ENCODE data around the gene RMI1. TPM values are rescaled to one million over a fixed set of nuclear protein-coding genes. Genes with fewer than 3 reads are reported as not detected.
A peak's percentile ranks its signal among the peaks of the same experiment; 100 is the strongest.

The RMI1 gene
- total and polyA plus RNA-seq, 10 of the 15 experiments (the other 5 are each of a cell fraction or from before 2014, with no cell fraction given), result 3.6 to 34.1 (median 16.1) TPM

DNA sequence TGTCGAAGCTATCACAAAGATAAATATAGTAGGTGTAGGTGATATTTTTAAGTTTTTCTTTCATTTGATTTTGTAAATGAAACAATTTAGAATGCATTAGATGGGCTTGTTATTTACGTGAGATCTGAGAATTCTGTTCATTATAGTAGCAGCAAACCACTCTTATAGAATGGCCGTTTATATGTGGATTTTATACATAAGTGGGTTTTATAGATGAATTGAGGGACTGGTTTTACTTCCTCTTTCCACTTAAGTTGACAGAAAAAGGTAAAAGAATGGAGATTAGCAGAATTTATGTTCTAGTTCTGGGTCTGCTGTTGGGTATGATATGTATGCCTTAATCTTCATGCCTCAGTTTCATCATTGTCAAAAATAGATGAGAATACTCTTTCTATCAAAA lies 5.6 kb downstream of the RMI1 start:
- no peaks in the 10 kb centered on the region for H3K27me3 ChIP-seq (replicated peaks in 1 of 2; ENCODE audit: control insufficient read depth in 2 of 2, insufficient read depth in 2 of 2, low read length in 1 of 2)
- intact Hi-C loops (cut with micrococcal nuclease; ENCODE audit: unreplicated experiment) (no loop called here), in situ Hi-C loops (cut with MboI) (loop anchor here (25.0 kb wide), 1 partner anchor 776 kb away; no protein-coding TSS in a partner anchor)
- DNase-seq (ENCODE audit: low read depth, low spot score), result no peak
- SMC1A ChIA-PET (ENCODE audit: uncharacterized antibody, unreplicated experiment), result no interaction called here
- 44% methylated on average over 3 of the region's 3 CpGs for WGBS (ENCODE audit: insufficient coverage, insufficient replicate concordance, low lambda C conversion rate, missing lambda C conversion rate)
- RAD21 ChIA-PET (ENCODE audit: unreplicated experiment), result no interaction called here
- H3K9ac ChIP-seq (ENCODE audit: control insufficient read depth, insufficient read depth, low read length), result no peak overlapping the region
- peaks cover 7% of the 10 kb centered on the region; the same call in 1 of the 2 replicates for H3K4me1 ChIP-seq (ENCODE audit: control insufficient read depth, insufficient read depth, low read length)
- H3K9me3 ChIP-seq (replicated peaks; ENCODE audit: control insufficient read depth, insufficient read depth, low read length), result no peaks in the 10 kb centered on the region
- peak overlapping the region; percentile 44 for H3K4me2 ChIP-seq (ENCODE audit: control insufficient read depth, insufficient read depth)
- H3K4me3 ChIP-seq, result peak overlapping the region; percentile 42; the same call in 1 of the 2 replicates
- no peak for TF ChIP-seq POLR2AphosphoS5 (IDR thresholded peaks at IDR 0.05; ENCODE audit: low read length)
- peak; percentile 25 for TF ChIP-seq MEF2B (IDR thresholded peaks at IDR 0.05; ENCODE audit: partially characterized antibody, poor library complexity, severe bottlenecking)
- TF ChIP-seq JUND (IDR thresholded peaks at IDR 0.05; ENCODE audit: low read depth, low read length), result no peak
- POLR2A ChIA-PET, result no interaction called here
- H3K36me3 ChIP-seq (ENCODE audit: control insufficient read depth in 2 of 2, insufficient read depth in 2 of 2, low read length in 1 of 2), result peaks cover 0 to 6% of the 10 kb centered on the region in 2 experiments; a peak in 2 of 4 replicates
- peaks cover 70% of the 10 kb centered on the region for H3K79me2 ChIP-seq (ENCODE audit: control insufficient read depth, insufficient read depth, low read length)
- CTCF ChIA-PET, result interaction anchor here (1.4 kb wide), 1 partner anchor 275 kb away, joined by 4 read pairs; no protein-coding TSS in a partner anchor
- BruUV-seq (replicated peaks), result no TSS peak
- no peaks in the 10 kb centered on the region for H4K20me1 ChIP-seq (ENCODE audit: control insufficient read depth, insufficient read depth)
- ATAC-seq, result peak; percentile 56
- H3K27ac ChIP-seq (ENCODE audit: control insufficient read depth, insufficient read depth), result no peak overlapping the region
- H2AFZ ChIP-seq (ENCODE audit: control insufficient read depth, low read depth, low read length), result no peak overlapping the region
- FAIRE-seq, result no peak

GRCh38 chr9:83986765-83987401 lies 6.3 kb downstream of the RMI1 start:
- in situ Hi-C loops (cut with MboI) (loop anchor here (25.0 kb wide), 1 partner anchor 775 kb away; no protein-coding TSS in a partner anchor), intact Hi-C loops (cut with micrococcal nuclease; ENCODE audit: unreplicated experiment) (no loop called here)
- 94% methylated on average over 11 of the region's 11 CpGs for WGBS (ENCODE audit: insufficient coverage, insufficient replicate concordance, low lambda C conversion rate, missing lambda C conversion rate)
- CTCF ChIA-PET, result interaction anchor here (0.8 kb wide), 1 partner anchor 186 kb away, joined by 3 read pairs; no protein-coding TSS in a partner anchor
- no peaks in the 10 kb centered on the region for H3K9me3 ChIP-seq (replicated peaks; ENCODE audit: control insufficient read depth, insufficient read depth, low read length)
- peak; percentile 69; the same call in 1 of the 2 replicates for TF ChIP-seq ZBTB33 (IDR thresholded peaks at IDR 0.05)
- peak in 1 of 2 experiments; percentile 46; a peak in 2 of 4 replicates for TF ChIP-seq BHLHE40 (IDR thresholded peaks at IDR 0.05; ENCODE audit: borderline replicate concordance in 1 of 2, low read depth in 2 of 2, low read length in 1 of 2)
- TF ChIP-seq, protein P1, sequence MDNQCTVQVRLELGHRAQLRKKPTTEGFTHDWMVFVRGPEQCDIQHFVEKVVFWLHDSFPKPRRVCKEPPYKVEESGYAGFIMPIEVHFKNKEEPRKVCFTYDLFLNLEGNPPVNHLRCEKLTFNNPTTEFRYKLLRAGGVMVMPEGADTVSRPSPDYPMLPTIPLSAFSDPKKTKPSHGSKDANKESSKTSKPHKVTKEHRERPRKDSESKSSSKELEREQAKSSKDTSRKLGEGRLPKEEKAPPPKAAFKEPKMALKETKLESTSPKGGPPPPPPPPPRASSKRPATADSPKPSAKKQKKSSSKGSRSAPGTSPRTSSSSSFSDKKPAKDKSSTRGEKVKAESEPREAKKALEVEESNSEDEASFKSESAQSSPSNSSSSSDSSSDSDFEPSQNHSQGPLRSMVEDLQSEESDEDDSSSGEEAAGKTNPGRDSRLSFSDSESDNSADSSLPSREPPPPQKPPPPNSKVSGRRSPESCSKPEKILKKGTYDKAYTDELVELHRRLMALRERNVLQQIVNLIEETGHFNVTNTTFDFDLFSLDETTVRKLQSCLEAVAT (IDR thresholded peaks at IDR 0.05), result 0 out of 2 replicates have a peak, but pooled peaks have one; percentile 33
- no peak for TF ChIP-seq YY1 (IDR thresholded peaks at IDR 0.05; ENCODE audit: low read depth, low read length)
- H3K79me2 ChIP-seq (ENCODE audit: control insufficient read depth, insufficient read depth, low read length), result peaks cover 63% of the 10 kb centered on the region
- RAD21 ChIA-PET (ENCODE audit: unreplicated experiment), result no interaction called here
- H2AFZ ChIP-seq (ENCODE audit: control insufficient read depth, low read depth, low read length), result no peak overlapping the region
- H3K4me1 ChIP-seq (ENCODE audit: control insufficient read depth, insufficient read depth, low read length), result peaks cover 7% of the 10 kb centered on the region; the same call in 1 of the 2 replicates
- peak overlapping the region; percentile 44 for H3K4me2 ChIP-seq (ENCODE audit: control insufficient read depth, insufficient read depth)
- DNase-seq (ENCODE audit: low read depth, low spot score) (no peak), ATAC-seq (peak; percentile 12; the same call in 2 of the 3 replicates), FAIRE-seq (no peak)
- H3K9ac ChIP-seq (ENCODE audit: control insufficient read depth, insufficient read depth, low read length), result no peak overlapping the region
- H4K20me1 ChIP-seq (ENCODE audit: control insufficient read depth, insufficient read depth), result no peaks in the 10 kb centered on the region
- POLR2A ChIA-PET, result no interaction called here
- no peak overlapping the region for H3K4me3 ChIP-seq
- SMC1A ChIA-PET (ENCODE audit: uncharacterized antibody, unreplicated experiment), result no interaction called here
- H3K36me3 ChIP-seq (ENCODE audit: control insufficient read depth in 2 of 2, insufficient read depth in 2 of 2, low read length in 1 of 2), result peaks cover 0 to 9% of the 10 kb centered on the region in 2 experiments; a peak in 2 of 4 replicates
- no peak overlapping the region for H3K27ac ChIP-seq (ENCODE audit: control insufficient read depth, insufficient read depth)
- no TSS peak for BruUV-seq (replicated peaks)
- H3K27me3 ChIP-seq (replicated peaks in 1 of 2; ENCODE audit: control insufficient read depth in 2 of 2, insufficient read depth in 2 of 2, low read length in 1 of 2), result no peaks in the 10 kb centered on the region
